Stimulated activated CD8-positive, alpha-beta memory T cell treated with anti-CD3 and anti-CD28 coated beads, Interleukin-4, amount 100 ng/mL, for 48 hours (primary cell): ENCODE results near the gene CLEC17A.

Experiments
- DNase-seq: peaks from one replicate; pipeline ENCODE4 v3.0.0-alpha.2; 2020

CLEC17A gene

DNA sequence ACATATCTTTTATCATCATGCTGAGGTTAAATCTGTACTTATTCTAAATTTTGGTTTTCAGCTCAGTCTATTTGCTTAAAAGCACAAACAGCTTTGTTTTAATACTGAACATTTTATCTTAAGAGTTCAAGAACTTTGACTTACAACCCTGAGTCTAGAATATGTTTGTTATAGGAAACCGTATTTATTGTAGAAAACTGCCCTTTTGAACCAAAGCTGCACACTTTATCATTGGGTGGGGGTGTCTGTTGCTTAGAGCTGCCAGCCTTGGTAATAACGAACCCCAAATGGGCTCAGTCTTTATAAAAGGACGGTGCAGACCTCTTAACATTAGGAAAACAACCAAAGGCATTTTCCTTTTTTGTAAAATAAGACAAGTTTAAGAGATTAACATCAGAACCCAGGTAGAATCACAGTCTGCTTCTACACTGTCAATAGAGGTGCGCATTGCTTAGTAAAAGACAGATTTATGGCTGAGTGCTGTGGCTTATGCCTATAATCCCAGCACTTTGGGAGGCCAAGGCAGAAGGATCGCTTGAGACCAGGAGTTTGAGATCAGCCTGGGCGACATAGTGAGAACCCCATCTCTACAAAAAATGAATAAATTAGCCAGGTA lies 77.1 kb downstream of the CLEC17A start:
- no peak for DNase-seq

GRCh38 chr19:14661372-14661924 lies 78.6 kb downstream of the CLEC17A start:
- DNase-seq: no peak
